ENCODE data around the gene LRIT3.
"Not testable (repeated sequence)": the region's sequence is repeated elsewhere in the genome, so short reads cannot be mapped to it uniquely, and the experiment has no call there.

LRIT3 gene

GRCh38 chr4:109872065-109872464, 24.2 kb downstream of the LRIT3 start:
- intact Hi-C loops (cut with micrococcal nuclease), result no loop called here
- Mint-ChIP-seq H3K36me3 (ENCODE audit: low read depth) (no peaks in the 10 kb centered on the region), H3K27ac (no peak overlapping the region), H3K4me1 (ENCODE audit: low read depth) (no peaks in the 10 kb centered on the region), H3K9me3 (no peaks in the 10 kb centered on the region), H3K4me3 (no peak overlapping the region), H3K27me3 (no peaks in the 10 kb centered on the region)

DNA sequence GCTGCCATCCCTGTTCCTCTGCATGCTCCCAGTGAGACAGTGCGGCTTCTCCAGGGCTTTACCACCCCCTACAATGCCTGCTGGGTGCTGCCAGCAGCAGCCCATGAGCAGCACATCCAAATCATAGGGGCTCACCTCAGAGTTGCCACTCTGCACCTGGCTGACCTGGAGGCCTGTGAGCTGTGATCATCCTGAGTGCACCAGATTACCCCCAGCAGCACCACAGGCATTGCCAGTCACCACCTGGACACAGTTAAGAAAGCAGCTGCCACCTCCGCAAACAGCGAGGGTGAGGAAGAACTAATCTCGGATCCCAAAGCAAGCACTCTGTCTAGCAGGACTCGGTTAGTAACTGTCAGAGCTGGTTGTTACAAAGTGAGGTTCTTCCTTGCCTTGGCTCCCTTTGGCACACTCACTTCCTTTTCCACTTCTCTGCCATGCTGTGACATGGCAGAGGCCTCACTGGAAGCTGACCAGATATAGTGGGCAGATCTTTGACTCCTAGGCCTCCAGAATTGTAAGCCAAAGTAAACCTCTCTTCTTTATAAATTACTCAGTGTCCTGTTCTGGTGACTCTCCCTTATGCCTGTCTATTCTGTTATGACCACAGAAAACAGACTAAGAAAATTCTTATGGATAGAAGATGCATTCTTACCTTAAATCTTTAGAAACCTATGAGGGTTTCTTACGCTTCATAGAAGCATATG, 25.2 kb downstream of the LRIT3 start:
- no peaks in the 10 kb centered on the region for H3K4me1 Mint-ChIP-seq (ENCODE audit: low read depth)
- no peaks in the 10 kb centered on the region for H3K36me3 Mint-ChIP-seq (ENCODE audit: low read depth)
- no peaks in the 10 kb centered on the region for H3K9me3 Mint-ChIP-seq
- no peak overlapping the region for H3K27ac Mint-ChIP-seq
- no peak overlapping the region for H3K4me3 Mint-ChIP-seq
- intact Hi-C loops (cut with micrococcal nuclease), result no loop called here
- no peaks in the 10 kb centered on the region for H3K27me3 Mint-ChIP-seq

DNA sequence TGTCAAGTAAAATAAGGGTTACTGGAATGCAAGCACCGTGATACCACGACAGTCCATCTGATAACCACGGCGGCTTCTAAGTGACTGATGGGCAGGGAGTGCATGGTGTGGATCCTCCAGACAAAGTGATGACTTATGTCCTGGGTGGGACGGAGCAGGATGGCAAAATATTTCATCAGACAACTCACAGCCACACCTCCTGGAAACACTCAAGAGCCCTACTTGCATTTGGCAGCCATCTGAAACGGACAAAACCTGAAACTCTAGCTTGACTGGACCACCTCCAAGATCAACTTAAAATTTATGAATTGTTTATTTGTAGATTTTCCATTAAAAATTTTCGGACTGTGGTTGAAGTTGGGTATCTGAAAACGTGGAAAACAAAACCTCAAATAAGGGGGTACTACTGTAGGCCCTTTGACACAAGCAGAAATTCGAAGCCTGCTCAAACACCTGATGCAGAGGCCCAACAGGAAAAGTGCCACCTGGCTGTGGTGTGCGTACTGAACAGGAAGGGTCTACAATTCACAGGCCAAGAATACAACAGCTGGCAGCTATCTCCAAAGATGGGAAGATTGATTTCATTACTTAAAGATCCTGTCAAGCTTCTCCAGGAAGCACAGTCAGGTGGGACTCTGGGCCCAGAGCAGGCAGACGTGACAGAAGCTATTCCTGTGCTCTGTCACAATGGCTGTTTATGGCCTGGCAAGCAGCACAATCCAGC, 26.0 kb downstream of the LRIT3 start:
- intact Hi-C loops (cut with micrococcal nuclease), result no loop called here
- no peak overlapping the region for H3K27ac Mint-ChIP-seq
- no peak overlapping the region for H3K4me3 Mint-ChIP-seq
- H3K36me3 Mint-ChIP-seq (ENCODE audit: low read depth), result no peaks in the 10 kb centered on the region
- H3K27me3 Mint-ChIP-seq, result no peaks in the 10 kb centered on the region
- no peaks in the 10 kb centered on the region for H3K9me3 Mint-ChIP-seq
- H3K4me1 Mint-ChIP-seq (ENCODE audit: low read depth), result no peaks in the 10 kb centered on the region

DNA sequence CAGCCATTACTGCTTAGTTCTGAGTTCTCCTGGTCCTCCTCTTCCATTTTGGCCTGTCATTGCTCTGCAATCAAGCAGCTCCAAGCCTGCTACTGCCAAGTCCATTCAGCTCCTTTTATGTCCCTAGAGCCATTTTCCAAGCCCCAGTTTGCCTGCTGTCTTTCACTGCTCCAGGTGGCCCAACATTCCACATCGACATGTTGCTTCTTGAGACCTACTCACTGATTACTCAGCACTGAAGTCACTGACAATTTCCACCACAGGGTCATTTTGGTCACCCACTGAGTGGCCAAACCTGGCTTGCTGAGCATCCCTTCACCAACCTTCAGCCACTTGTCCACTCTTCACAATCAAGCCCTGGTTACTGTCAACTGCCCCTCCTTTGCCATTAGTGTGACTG, 27.2 kb downstream of the LRIT3 start:
- intact Hi-C loops (cut with micrococcal nuclease), result no loop called here
- H3K36me3 Mint-ChIP-seq (ENCODE audit: low read depth), result no peaks in the 10 kb centered on the region
- H3K4me1 Mint-ChIP-seq (ENCODE audit: low read depth), result no peaks in the 10 kb centered on the region
- no peak overlapping the region for H3K27ac Mint-ChIP-seq
- no peaks in the 10 kb centered on the region for H3K9me3 Mint-ChIP-seq
- no peaks in the 10 kb centered on the region for H3K27me3 Mint-ChIP-seq
- H3K4me3 Mint-ChIP-seq, result no peak overlapping the region

DNA sequence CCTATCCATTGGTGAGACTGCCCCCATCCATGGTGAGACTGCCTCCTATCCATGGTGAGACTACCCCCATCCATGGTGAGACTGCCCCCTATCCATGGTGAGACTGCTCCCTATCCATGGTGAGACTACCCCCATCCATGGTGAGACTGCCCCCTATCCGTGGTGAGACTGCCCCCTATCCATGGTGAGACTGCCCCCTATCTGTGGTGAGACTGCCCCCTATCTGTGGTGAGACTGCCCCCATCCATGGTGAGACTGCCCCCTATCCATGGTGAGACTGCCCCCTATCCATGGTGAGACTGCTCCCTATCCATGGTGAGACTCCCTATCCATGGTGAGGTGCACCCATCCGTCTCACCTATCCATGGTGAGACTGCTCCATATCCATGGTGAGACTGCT, 27.6 kb downstream of the LRIT3 start:
- H3K36me3 Mint-ChIP-seq (ENCODE audit: low read depth); H3K4me3 Mint-ChIP-seq; H3K27ac Mint-ChIP-seq; intact Hi-C loops (cut with micrococcal nuclease); H3K9me3 Mint-ChIP-seq; H3K4me1 Mint-ChIP-seq (ENCODE audit: low read depth); H3K27me3 Mint-ChIP-seq: not testable (repeated sequence)

GRCh38 chr4:109876634-109877265, 28.8 kb downstream of the LRIT3 start:
- H3K4me1 Mint-ChIP-seq (ENCODE audit: low read depth), result no peaks in the 10 kb centered on the region
- intact Hi-C loops (cut with micrococcal nuclease), result no loop called here
- H3K36me3 Mint-ChIP-seq (ENCODE audit: low read depth), result no peaks in the 10 kb centered on the region
- H3K9me3 Mint-ChIP-seq, result no peaks in the 10 kb centered on the region
- no peaks in the 10 kb centered on the region for H3K27me3 Mint-ChIP-seq
- no peak overlapping the region for H3K27ac Mint-ChIP-seq
- no peak overlapping the region for H3K4me3 Mint-ChIP-seq

DNA sequence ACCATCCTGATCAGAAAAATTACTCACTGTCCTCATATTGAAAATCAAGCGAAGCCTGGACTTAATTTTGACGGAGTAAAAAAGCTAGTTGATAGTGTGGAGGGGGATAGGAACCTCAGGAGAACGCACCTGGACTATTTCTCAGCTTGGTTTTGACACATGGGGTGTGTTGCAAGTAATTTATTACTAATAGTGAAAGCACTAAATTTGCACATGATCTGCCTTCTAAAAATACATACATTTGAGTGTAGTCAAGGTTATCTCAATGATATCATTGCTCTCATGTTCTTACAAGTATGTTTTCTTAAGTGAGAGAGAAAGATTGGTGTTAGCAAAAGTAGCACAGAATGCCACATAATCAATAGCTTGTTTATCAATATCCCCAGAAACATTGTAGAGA, 29.5 kb downstream of the LRIT3 start:
- Mint-ChIP-seq H3K36me3 (ENCODE audit: low read depth) (no peaks in the 10 kb centered on the region), H3K4me3 (no peak overlapping the region), H3K9me3 (no peaks in the 10 kb centered on the region), H3K27ac (no peak overlapping the region), H3K4me1 (ENCODE audit: low read depth) (no peaks in the 10 kb centered on the region), H3K27me3 (no peaks in the 10 kb centered on the region)
- intact Hi-C loops (cut with micrococcal nuclease), result no loop called here

DNA sequence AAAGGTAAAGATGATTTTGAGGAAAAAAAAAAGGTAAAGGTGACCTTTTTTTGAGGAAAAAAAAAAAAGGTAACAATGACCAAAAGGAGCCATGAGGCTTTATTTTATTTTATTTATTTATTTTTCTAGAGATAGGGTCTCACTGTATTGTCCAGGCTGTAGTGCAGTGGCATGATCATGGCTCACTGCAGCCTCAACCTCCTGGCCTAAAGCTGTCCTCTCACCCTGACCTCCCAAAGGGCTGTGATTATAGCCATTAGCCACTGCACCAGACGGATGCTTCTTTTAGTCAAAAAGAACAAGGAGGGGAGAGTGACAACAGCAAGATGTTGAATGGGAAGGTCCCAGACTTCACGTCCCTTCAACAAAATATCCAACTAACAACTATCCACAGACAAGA, 30.4 kb downstream of the LRIT3 start:
- no peaks in the 10 kb centered on the region for H3K4me1 Mint-ChIP-seq (ENCODE audit: low read depth)
- no peaks in the 10 kb centered on the region for H3K9me3 Mint-ChIP-seq
- intact Hi-C loops (cut with micrococcal nuclease), result no loop called here
- H3K27ac Mint-ChIP-seq, result no peak overlapping the region
- H3K4me3 Mint-ChIP-seq, result no peak overlapping the region
- no peaks in the 10 kb centered on the region for H3K27me3 Mint-ChIP-seq
- no peaks in the 10 kb centered on the region for H3K36me3 Mint-ChIP-seq (ENCODE audit: low read depth)

DNA sequence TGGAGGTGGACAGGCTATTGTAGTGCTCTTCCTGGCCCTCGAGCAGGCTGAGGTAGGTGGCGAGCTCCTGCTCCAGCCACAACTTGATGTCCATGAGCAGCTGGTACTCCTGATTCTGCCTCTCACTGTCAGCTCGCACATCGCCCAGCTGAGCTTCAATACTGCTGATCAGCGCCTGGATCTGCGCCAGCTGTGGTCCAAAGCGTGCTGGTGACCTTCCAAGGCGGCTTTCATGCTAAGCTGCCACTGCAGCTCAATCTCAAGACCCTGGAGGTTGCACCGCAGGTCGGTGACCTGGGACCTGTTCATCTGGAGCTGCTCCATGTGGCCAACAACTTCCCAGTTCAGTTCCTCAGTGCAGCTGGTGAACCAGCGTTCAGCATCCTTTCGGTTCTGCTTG, 31.2 kb downstream of the LRIT3 start:
- Mint-ChIP-seq H3K36me3 (ENCODE audit: low read depth) (no peaks in the 10 kb centered on the region), H3K27ac (no peak overlapping the region), H3K27me3 (no peaks in the 10 kb centered on the region), H3K9me3 (no peaks in the 10 kb centered on the region), H3K4me3 (no peak overlapping the region), H3K4me1 (ENCODE audit: low read depth) (no peaks in the 10 kb centered on the region)
- intact Hi-C loops (cut with micrococcal nuclease), result no loop called here

GRCh38 chr4:109879636-109880314, 31.9 kb downstream of the LRIT3 start:
- no peaks in the 10 kb centered on the region for H3K4me1 Mint-ChIP-seq (ENCODE audit: low read depth)
- no peak overlapping the region for H3K4me3 Mint-ChIP-seq
- no peak overlapping the region for H3K27ac Mint-ChIP-seq
- intact Hi-C loops (cut with micrococcal nuclease), result no loop called here
- no peaks in the 10 kb centered on the region for H3K27me3 Mint-ChIP-seq
- H3K36me3 Mint-ChIP-seq (ENCODE audit: low read depth), result no peaks in the 10 kb centered on the region
- H3K9me3 Mint-ChIP-seq, result no peaks in the 10 kb centered on the region

DNA sequence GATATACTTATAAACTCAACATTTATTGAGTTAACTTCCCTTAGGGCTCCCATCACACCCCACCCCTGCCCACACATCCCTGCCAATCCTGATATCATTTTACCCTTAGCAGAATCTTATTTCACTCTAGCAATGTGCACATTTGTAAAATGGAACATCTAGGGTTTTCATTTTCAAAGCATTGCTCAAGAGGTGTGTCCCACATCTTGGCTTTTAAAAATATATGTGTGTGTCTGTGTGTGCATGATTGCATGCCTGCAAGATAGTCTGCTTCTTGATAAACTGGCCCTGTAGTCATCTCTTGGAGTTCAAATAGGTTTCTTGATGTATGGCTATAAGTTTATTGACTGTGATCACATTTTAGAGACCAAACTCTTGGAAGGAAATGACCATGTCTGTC, 38.4 kb downstream of the LRIT3 start:
- H3K4me3 Mint-ChIP-seq, result no peak overlapping the region
- no peaks in the 10 kb centered on the region for H3K4me1 Mint-ChIP-seq (ENCODE audit: low read depth)
- no peak overlapping the region for H3K27ac Mint-ChIP-seq
- H3K36me3 Mint-ChIP-seq (ENCODE audit: low read depth), result no peaks in the 10 kb centered on the region
- no peaks in the 10 kb centered on the region for H3K27me3 Mint-ChIP-seq
- intact Hi-C loops (cut with micrococcal nuclease), result no loop called here
- no peaks in the 10 kb centered on the region for H3K9me3 Mint-ChIP-seq

DNA sequence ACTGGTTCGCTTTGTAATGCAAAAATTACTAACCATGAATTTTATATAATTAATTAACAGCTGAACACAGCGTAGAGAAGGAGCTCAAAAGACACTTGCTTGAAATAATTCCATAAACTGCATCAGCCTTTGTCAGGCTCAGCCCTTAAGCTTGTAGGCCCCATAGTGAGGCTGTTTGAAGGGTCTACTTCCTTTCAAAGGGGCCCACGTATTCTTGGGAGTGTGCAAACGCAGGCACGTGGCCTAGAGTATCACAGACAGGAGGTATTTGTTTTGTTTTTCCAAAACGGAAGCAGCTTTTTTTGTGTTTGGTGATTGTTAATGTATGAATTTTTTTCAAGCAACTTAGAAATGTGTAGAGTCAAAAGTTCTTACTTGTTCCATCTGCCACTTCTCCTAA, 39.2 kb downstream of the LRIT3 start:
- no peaks in the 10 kb centered on the region for H3K27me3 Mint-ChIP-seq
- no peak overlapping the region for H3K4me3 Mint-ChIP-seq
- H3K36me3 Mint-ChIP-seq (ENCODE audit: low read depth), result no peaks in the 10 kb centered on the region
- H3K9me3 Mint-ChIP-seq, result no peaks in the 10 kb centered on the region
- H3K27ac Mint-ChIP-seq, result no peak overlapping the region
- H3K4me1 Mint-ChIP-seq (ENCODE audit: low read depth), result no peaks in the 10 kb centered on the region
- intact Hi-C loops (cut with micrococcal nuclease), result no loop called here

DNA sequence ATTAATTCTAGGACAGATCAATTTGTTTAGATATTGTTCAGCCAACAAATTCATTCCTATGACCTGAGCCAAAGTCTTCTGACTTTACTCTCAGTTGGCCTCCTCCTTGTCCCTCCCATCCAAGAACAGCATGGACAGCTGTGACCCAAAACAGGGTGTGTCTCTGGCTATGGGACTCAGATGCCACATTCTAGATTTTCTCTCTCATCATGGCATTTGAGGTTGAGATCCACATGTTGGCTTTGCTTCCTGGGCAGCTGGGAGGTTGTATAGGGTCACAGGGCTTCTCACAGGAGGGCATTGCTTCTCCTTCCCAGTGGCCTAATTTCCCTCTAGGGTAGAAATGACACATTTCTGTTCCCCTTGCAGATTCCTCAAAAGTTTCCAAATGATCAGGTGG, 42.2 kb downstream of the LRIT3 start:
- Mint-ChIP-seq H3K9me3 (no peaks in the 10 kb centered on the region), H3K4me3 (no peak overlapping the region), H3K27me3 (no peaks in the 10 kb centered on the region), H3K4me1 (ENCODE audit: low read depth) (no peaks in the 10 kb centered on the region), H3K27ac (no peak overlapping the region), H3K36me3 (ENCODE audit: low read depth) (no peaks in the 10 kb centered on the region)
- intact Hi-C loops (cut with micrococcal nuclease), result no loop called here

DNA sequence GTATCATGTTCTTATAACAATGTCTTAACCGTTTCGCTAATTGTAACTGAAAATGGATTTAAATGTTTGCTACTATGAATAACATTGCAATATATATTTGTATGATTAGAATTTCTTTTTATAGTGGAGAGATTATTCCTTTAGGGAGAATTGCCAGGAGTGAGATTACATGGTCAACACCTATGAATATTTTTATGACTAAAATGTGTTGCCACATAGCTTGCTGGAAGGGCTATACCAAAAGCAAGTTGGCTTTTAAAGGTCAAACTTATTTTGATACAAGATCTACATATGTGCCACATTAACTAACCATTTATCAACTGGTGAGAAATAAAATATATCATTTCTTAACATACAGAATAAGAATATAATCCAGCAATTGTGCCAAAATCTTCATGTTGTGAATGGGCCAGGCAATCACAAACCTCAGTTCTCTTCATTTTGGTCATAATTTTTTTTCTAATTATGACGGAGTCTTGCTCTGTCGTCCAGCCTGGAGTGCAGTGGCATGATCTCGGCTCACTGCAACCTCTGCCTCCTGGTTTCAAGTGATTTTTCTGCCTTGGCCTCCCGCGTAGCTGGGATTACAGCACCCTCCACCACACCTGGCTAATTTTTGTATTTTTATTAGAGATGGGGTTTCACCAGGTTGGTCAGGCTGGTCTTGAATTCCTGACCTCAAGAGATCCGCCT, 54.8 kb downstream of the LRIT3 start:
- no peaks in the 10 kb centered on the region for H3K4me1 Mint-ChIP-seq (ENCODE audit: low read depth)
- intact Hi-C loops (cut with micrococcal nuclease), result no loop called here
- no peak overlapping the region for H3K27ac Mint-ChIP-seq
- H3K9me3 Mint-ChIP-seq, result peaks cover 24% of the 10 kb centered on the region
- no peaks in the 10 kb centered on the region for H3K27me3 Mint-ChIP-seq
- H3K36me3 Mint-ChIP-seq (ENCODE audit: low read depth), result no peaks in the 10 kb centered on the region
- no peak overlapping the region for H3K4me3 Mint-ChIP-seq

Data from dendritic cell treated with granulocyte-macrophage colony-stimulating factor and Interleukin-4, amounts not matched to agents 40 ng/mL and 50 ng/mL, for 4 days (primary cell).